Measurements from ENCODE around the gene TBC1D10A. TPM values are rescaled to one million over a fixed set of nuclear protein-coding genes. Genes with fewer than 3 reads are reported as not detected.

TBC1D10A gene
- total and polyA plus RNA-seq, 11 donors: 4.3 to 10.1 (median 7.1) TPM

- WGBS, 4 donors: 51 to 67% (median 62%) methylated on average over 3 to 6 of the region's 6 CpGs
- intact Hi-C loops (cut with DNase I): loop anchor here in 6 of 10 donors (2.0 to 5.0 kb wide), 2 partner anchors 47 to 146 kb away; no protein-coding TSS in a partner anchor
- no peak overlapping the region for H3K4me3 ChIP-seq
- H3K9me3 ChIP-seq: no peaks in the 10 kb centered on the region
- peaks cover 0 to 47% (median 15%) of the 10 kb centered on the region in 12 donors for H3K4me1 ChIP-seq
- H3K27me3 ChIP-seq: peaks cover 0 to 10% (median 0%) of the 10 kb centered on the region in 9 donors
- TF ChIP-seq, protein P1, sequence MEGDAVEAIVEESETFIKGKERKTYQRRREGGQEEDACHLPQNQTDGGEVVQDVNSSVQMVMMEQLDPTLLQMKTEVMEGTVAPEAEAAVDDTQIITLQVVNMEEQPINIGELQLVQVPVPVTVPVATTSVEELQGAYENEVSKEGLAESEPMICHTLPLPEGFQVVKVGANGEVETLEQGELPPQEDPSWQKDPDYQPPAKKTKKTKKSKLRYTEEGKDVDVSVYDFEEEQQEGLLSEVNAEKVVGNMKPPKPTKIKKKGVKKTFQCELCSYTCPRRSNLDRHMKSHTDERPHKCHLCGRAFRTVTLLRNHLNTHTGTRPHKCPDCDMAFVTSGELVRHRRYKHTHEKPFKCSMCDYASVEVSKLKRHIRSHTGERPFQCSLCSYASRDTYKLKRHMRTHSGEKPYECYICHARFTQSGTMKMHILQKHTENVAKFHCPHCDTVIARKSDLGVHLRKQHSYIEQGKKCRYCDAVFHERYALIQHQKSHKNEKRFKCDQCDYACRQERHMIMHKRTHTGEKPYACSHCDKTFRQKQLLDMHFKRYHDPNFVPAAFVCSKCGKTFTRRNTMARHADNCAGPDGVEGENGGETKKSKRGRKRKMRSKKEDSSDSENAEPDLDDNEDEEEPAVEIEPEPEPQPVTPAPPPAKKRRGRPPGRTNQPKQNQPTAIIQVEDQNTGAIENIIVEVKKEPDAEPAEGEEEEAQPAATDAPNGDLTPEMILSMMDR (IDR thresholded peaks at IDR 0.05): no peak
- TF ChIP-seq POLR2A (IDR thresholded peaks at IDR 0.05): no peak
- DNase-seq: no peak
- ATAC-seq: no peak
- no peaks in the 10 kb centered on the region for H3K36me3 ChIP-seq
- H3K27ac ChIP-seq: no peak overlapping the region
Observed at GRCh38 chr22:30254314-30254713, 72.4 kb downstream of the TBC1D10A start.

DNA sequence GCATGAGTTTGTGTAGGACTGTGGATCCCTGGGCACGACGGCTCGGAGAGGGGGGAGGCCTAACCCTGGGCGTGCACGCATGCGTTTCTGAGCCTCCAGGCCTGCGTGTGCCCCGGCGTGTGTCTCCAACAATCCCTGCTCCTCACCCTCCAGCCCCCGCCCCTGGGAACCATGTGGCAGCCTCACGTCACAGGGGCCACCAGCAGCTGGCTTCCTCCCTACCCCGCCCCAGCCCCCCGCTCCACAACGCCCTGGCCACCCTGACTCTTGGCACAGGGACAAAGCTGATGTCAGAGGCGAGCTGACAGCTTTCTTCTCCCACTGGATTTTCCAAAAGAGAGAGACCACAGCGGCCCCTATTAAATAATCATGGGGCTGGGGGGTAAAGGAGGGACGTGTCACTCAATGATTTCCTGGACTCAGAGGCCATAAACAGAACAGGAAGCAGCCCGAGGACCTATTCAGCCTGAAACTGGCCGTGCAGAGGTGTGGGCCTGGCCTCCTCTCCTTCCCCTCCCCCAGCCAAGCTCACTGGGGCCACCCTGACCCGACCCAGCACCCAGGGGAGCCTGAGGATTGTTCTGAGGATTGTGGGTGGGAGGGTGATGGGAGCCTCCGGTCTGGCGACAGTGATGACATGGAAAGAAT is 73.4 kb downstream of the TBC1D10A start:
- whole genome bisulfite sequencing, 4 donors: 21 to 36% (median 27%) methylated on average over 7 to 22 of the region's 22 CpGs
- peaks cover 0 to 20% (median 4%) of the 10 kb centered on the region in 9 donors for H3K27me3 ChIP-seq
- TF ChIP-seq, protein P1 (IDR thresholded peaks at IDR 0.05): no peak
- TF ChIP-seq POLR2A (IDR thresholded peaks at IDR 0.05): no peak
- peaks cover 0 to 52% (median 17%) of the 10 kb centered on the region in 12 donors for H3K4me1 ChIP-seq
- ATAC-seq (peak in 3 of 4 donors; percentile 9 to 57 (median 44)), DNase-seq (peak; percentile 71 to 88 (median 81))
- no peaks in the 10 kb centered on the region for H3K9me3 ChIP-seq
- intact Hi-C loops (cut with DNase I): loop anchor here in 3 of 10 donors (2.0 to 5.0 kb wide), 2 partner anchors 46 to 145 kb away; no protein-coding TSS in a partner anchor
- peak overlapping the region in 6 of 12 donors; percentile 10 to 70 (median 39) for H3K27ac ChIP-seq
- no peaks in the 10 kb centered on the region for H3K36me3 ChIP-seq
- H3K4me3 ChIP-seq: peak overlapping the region in 1 of 12 donors; percentile 2

DNA sequence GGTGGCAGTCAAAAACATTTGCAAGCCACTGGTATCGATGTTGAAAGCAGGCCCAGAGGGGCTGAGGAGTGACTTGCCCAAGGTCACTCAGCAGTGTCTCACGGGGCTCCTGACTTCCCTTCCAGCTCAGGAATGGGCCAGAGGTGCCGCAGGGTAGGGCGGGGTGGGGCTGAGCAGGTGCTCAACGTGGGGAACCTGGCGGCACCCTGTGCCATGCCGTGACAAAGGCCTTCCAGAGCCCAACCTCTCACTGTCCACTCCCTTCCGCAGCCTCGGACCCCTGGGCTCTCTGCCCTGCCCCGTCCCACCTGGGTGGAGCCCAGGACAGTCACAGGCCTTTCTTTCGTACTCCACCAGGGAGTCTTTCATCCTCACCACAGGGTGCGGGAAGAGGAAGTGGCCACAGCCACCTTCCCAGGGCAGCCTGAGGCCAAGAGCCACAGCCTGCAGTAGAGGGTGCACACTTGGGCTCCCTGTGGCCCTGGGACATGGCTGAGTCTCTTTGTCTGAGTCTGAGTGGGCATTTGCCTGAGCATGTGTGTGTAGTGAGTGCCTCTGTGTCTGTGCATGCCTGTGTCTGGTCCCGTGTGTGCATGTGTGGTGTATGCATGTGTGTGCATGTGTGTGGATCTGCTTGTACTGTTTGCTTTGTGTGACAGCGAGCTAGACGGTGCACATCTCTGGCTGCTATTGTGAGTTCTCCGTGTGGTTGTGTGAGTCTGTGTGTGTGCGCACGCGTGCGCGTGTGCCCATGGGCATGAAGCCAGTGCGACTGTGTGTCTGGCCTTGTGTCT is 74.1 kb downstream of the TBC1D10A start:
- no peak for ATAC-seq
- no peak for TF ChIP-seq POLR2A (IDR thresholded peaks at IDR 0.05)
- TF ChIP-seq, protein P1 (IDR thresholded peaks at IDR 0.05): no peak

More for the DNA sequence above, 74.1 kb downstream of the TBC1D10A start:
- Histone ChIP-seq H3K36me3 (no peaks in the 10 kb centered on the region), H3K4me1 (peaks cover 0 to 52% (median 17%) of the 10 kb centered on the region in 12 donors), H3K9me3 (no peaks in the 10 kb centered on the region), H3K27me3 (peaks cover 0 to 26% (median 9%) of the 10 kb centered on the region in 9 donors), H3K27ac (peak overlapping the region in 6 of 12 donors; percentile 10 to 70 (median 48)), H3K4me3 (no peak overlapping the region)
- WGBS, 4 donors: 65 to 77% (median 74%) methylated on average over 21 to 22 of the region's 22 CpGs
- intact Hi-C loops (cut with DNase I): loop anchor here in 3 of 10 donors (2.0 to 5.0 kb wide), 2 partner anchors 45 to 144 kb away; no protein-coding TSS in a partner anchor
- DNase-seq: no peak
